ENCODE data around the gene ANKRD33B.

- TF ChIP-seq CTCF (IDR thresholded peaks at IDR 0.05) (no peak), POLR2A (IDR thresholded peaks at IDR 0.05) (no peak)
These were observed 110.7 kb downstream of the ANKRD33B start for GRCh38 chr5:10674582-10674981.

Measured in vagina (tissue), 2 donors.